Activated naive CD4-positive, alpha-beta T cell treated with anti-CD3 and anti-CD28 coated beads, Interleukin-2, amount 50 U/mL, for 16 hours (primary cell): ENCODE data around the gene RBM22.
A peak's percentile ranks its signal among the peaks of the same experiment; 100 is the strongest.
"Not testable (repeated sequence)": the region's sequence is repeated elsewhere in the genome, so short reads cannot be mapped to it uniquely, and the experiment has no call there.

Experiments
- DNase-seq: peaks from one replicate; pipeline ENCODE4 v3.0.0-alpha.2; 2020

Gene RBM22

DNA sequence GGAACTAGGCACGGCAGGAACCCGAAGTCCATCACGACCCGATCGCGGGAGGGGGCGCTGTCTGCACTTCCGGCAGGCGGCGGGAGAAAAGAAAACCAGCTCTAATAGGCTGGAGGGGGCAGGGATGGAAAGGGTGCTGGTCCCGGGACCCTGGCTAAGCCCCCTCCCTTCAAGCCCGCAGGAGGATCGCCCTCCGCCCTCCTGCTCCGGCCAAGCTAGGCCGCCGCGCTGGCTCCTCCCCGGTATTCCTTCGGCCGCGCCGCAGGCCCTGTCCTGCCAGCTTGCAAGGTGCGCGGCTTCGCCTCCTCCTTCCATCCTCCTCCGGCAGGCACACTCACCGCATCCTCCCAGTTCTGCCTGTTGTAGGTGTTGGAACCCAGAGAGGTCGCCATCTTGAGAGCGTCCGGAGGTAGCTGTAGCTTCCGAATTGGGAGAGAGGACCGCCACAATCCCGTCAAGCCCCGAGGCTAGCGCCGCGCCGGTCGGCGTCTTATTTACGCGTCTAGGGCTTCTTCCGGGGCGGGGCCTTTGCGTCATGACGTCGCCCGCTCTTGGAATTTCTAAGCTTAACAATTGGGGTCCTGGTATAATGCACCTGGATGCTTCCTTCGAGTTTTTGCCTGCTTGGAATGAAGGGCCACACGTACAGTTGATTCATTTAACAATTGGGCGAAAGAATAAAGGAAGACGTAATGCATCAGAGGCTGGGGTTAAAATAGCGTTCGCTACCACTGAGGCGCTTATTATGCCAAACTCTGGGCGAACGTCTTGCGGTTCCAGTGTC lies at the start of gene RBM22:
RBM22 (minus strand) TSS at position 469 of the 784 bp plus-strand sequence; CDS start at position 392, 77 bp downstream.
- DNase-seq: peak; percentile 91

DNA sequence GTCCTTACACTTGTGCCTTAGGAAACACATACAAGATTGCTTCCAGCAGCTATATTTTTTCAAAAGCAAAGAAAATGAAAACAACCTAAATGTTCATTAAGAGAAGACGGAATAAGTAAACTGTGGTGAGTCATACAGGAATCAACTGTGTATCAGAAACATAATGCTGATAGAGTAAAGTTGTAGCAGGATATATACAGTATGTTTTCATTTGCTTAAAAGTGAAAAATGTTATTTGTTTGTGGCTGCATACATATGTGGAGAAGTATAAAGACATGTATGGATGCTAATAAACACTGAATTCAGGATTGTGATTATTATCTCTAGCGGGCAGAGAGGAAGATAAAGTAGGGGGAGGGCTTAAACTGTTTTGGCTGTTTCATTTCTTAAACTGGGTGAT lies 49.6 kb upstream of the RBM22 start:
- no peak for DNase-seq

DNA sequence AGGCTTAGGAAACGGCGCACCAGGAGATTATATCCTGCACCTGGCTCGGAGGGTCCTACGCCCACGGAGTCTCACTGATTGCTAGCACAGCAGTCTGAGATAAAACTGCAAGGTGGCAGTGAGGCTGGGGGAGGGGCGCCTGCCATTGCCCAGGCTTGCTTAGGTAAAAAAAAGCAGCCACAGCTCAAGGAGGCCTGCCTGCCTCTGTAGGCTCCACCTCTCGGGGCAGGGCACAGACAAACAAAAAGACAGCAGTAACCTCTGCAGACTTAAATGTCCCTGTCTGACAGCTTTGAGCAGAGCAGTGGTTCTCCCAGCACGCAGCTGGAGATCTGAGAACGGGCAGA lies 42.3 kb upstream of the RBM22 start:
- DNase-seq: not testable (repeated sequence)

DNA sequence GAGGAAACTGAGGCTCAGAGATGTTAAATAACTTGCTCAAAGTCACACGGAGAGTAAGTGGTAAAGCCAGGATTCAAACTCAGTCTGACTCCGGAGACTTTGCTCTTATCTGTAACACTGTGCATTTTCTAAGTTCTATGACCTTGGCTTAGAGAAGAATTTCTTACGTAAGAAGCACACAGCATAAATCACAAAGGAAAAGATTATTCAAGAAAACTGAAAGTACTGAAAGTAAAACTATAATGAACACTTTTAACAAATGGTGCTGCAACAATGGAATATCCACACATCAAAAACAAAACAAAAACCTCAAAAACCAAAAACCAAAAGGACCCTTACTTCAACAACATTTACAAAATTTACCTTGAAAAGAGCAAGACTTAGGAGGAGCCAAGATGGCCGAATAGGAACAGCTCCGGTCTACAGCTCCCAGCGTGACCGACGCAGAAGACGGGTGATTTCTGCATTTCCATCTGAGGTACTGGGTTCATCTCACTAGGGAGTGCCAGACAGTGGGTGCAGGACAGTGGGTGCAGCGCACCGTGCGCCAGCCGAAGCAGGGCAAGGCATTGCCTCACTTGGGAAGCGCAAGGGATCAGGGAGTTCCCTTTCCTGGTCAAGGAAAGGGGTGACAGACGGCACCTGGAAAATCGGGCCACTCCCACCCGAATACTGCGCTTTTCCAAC lies 41.7 kb upstream of the RBM22 start:
- not testable (repeated sequence) for DNase-seq

DNA sequence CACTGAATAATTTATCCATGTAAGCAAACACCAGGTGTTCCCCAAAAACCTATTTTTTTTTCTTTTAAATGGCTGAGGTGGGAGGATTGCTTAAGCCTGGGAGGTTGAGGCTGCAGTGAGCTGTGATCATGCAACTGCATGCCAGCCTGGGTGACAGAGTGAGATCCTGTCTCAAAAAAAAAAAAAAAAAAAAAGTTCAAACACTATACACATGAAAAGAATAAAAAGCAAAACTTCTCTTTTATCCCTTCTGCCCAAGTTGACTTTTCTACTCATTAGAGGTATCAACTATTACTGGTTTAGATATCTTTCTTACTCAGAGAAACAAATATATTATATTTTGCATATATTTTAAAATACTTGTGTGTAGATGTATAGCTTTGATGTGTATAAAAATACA lies 40.1 kb upstream of the RBM22 start:
- DNase-seq: no peak

DNA sequence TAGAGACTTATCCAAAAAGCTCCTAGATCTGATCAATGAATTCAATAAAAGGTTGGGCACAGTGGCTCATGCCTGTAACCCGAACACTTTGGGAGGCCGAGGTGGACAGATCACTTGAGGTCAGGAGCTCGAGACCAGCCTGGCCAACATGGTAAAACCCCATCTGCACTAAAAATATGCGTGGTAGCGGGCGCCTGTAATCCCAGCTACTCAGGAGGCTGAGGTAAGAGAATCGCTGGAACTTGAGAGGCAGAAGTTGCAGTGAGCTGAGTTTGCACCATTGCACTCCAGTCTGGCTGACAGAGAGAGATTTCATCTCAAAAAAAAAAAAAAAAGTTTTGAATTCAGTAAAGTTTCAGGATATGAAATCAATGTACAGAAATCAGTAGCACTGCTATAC lies 38.0 kb upstream of the RBM22 start:
- no peak for DNase-seq

DNA sequence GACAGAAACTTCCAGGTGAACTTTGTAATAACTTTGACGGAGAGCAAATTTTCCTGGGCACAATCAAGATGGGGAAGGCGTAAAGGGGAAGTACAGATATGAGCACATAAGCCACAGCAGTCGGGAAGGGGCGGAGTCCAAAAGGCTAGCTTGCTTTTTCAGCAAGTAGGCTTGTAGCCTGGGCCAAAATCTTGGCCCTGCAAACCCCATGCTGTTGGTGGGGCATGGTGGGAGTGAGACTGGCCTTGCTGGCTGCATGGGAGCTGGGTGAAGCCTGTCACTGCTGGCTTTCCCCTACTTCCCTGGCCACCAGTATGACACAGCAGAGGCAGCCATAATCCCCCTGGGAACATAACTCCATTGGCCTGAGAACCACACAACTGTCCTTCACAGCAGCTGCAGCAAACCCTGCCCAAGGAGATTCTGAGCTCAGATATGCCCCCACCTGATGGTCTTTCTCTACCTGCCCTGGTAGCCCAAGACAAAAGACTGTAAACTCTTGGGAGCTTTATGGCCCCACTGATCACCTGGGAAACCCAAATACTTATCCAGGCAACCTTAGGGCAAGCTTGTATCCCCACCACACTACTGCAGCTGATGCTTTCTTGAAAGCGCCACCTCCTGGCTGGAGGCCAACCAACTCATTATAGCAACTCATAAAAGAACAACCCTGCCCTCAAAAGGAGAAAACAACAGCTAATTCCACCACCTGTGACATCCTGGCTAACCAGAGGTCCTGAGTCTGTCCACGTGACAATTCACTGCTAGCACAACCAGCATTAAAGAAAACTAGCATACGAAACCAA lies 33.9 kb upstream of the RBM22 start:
- DNase-seq: no peak

DNA sequence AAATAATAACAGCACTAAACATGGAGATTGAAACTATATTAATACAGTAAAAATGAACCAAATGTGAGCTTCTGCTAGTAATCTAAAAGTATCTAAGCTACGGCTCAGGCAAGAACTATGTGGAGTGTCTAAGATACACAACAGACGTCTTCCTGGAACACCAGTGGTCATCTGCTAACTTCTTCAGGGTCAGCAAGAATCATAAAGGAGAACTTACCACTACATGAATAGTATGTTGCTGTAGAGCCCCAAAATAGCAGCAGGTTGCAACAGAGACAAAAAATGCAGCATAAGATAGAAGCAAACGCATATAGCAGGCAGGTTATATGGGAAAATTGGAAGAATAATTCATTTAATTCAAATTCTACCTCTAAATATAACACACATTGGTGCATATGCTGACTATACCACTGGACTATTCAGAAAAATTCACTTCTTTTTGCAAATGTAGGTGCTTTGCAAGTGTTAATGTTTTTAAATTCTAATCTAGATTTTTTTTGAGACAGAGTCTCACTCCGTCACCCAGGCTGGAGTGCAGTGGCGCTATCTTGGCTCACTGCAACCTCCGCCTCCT lies 30.9 kb upstream of the RBM22 start:
- no peak for DNase-seq

DNA sequence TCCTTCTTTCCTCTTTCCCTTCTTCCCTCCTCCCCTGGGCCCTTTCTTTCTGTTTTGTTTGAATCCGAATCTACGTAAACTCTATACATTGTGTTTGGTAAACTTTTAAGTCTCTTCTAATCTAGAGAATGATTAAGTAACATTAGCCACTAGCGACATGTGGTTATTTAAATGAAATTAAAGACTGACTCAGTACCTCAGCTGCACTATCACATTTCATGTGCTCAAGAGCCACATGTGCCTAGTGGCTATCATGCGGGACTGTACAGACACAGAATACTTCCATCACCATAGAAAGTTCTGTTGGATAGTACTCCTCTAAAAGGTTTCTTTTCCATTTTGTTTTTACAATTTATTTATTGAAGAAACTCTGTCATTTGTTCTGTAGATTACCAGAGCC lies 29.0 kb upstream of the RBM22 start:
- no peak for DNase-seq

DNA sequence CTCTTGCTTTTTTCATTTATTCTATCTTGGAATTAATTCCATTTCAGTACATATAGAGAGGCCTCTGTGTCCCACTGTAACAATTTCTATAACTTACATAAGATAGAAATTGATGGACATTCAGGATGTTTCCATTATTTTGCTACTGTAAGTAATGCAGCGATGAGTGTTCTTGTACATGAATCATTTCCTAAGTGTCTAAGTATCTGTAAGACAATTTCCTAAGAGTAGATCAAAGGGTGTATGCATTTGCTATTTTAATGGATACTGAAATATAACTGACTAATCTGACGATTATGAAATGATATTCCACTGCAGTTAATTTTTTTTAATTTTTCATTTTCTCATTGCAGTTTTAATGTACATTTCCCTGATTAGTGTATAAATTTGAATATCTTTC lies 23.0 kb upstream of the RBM22 start:
- no peak for DNase-seq

DNA sequence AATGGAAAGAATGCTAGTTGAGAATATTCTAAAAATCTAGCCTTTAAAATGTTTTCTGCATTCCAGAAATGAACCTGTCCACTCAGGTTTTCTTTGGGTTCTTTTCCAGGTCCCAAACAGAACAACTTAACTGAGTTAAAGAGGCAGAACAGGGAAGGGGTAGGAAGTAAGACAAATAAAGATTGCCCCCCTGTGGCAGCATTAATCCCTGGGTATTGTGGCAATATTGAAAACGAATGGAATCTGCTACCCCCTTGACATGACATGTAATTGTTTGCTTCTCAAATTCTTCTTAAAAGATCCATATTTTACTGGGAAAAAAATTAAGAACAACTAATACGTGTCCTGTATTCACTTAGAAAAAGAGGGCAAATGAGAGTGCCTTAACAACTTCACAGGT lies 9.3 kb upstream of the RBM22 start:
- DNase-seq: no peak

DNA sequence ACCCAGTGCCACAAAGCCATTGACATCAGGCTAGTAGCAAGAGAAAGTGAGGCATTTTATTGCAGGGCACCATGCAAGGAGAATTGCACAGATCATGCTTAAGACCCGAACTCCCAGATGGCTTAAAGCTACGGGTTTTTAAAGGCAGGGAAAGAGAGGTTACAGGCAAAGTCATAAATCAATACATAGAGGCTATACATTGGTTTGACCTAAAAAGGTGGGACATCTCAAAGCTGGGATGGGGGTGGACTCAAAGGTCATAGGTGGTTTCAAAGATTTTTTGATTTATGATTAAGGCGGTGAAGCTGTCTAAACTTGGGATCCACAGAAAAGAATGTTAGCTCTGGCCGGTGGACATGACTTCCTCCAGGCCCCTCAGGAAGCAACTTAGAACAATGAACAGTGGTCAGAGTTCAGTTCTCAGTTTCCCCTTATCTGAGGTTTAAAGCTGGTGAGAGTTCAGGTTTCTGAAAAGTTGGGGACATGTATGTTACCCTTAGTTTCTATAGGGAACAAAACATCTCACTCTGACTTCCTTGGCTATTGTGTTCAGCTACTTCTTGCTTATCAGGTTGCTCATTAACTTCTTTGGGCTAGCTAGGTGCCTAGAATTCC lies 6.0 kb upstream of the RBM22 start:
- DNase-seq: no peak

DNA sequence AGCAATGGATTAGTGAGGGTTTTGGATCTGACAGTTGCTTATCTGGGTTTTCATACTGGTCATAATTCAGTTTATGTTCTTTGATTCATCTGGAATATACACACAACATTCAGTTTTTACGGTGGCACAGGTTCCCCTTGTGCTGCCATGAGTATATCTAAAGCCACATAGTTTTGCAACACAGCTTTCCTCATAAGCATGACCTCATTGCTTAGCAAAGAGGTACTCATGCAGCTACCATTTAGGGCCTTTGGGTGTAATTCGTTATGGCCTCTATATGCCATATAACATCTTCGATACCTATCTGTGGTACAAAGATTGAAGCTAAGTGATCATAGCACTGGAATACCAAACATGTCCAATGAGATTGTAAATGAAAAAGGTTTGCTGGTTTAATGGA lies 2.9 kb upstream of the RBM22 start:
- no peak for DNase-seq

DNA sequence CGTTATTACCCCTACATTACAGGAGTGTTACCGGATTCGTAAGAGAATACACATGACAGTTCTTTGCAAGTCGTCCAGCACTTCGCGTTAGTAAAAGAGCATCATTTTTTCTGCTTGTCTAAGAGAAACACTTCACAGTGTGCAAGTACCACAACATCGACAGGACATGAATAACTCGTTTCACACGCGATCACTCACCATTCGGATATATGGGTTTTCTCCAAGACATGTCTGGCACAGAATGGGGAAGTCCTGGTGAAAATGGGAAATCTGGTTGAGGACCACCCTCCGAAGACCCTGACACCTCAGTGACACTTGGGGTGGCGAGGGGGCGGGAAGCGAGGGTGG lies 642 bp downstream of the RBM22 start:
- no peak for DNase-seq

DNA sequence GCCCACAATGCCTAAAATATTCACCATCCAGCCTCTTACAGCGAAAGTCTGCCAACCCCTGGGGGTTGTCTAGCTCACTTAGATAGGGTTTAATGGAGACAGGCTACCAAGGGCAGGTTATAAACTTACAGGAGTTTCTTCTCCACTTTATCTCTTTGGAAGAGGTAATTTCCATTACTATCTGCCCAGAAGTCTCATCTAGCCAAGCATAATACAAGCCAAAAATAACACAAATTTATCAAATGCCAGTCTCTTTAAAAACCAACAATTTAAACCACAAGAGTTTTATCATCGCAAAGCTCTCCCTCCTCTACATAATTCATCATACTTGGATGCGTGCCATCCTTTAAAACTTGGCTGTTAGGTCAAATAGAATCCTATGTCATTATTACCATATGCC lies 6.2 kb downstream of the RBM22 start:
- no peak for DNase-seq

DNA sequence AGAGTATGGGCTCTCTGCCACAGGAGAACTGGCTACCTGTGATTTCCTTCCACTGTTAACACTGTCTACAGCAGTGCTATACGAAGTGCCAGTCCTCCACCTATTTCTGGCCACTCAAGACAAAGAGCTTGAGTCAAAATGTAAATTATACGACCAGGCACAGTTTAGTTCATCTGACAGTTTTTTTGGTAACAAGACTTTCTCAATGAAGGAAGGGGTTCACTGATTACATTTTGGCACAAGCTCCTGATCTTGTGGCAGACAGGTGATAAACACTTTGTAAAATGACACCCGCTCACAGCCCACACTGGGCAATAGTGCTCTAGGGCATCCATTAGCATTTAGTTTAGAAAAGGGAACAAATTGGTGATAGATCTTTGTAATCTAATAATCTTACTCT lies 8.6 kb downstream of the RBM22 start:
- DNase-seq: no peak

DNA sequence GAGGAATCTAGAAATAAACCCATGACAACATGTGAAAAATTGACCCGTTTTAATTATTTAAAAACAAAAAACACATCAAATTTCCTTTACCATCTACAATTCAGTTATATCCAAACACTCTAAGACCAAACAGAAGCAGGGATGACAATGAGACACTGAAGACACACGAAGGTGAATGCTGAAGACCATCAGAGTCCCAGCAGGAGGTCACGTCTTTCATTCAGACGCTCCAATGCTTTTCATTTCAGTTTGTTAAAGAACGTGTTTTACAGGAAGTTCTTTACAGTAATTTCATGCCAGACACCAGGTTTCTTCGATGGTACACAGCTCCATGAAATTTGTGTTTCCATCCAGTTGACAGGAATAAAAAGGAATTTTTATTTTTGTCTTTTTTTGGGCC lies 10.1 kb downstream of the RBM22 start:
- DNase-seq: no peak

DNA sequence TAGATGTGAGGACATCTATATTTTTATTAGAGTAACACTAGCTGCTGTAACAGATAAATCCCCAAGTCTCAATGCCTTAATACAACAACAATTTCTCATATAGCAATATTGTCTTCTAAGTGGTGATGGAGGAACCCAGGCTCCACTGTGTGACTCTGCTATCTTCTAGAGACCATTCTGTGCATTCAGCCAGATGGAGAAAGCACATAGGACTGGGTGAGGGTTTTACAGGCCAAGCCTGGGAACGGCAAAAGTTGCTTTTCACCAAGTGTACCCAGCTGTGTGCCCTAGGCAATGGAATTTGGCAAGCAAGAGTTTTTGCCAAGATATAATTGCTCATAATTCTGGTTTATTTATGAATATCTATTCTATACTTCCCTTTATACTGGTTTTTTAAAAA lies 11.7 kb downstream of the RBM22 start:
- no peak for DNase-seq

DNA sequence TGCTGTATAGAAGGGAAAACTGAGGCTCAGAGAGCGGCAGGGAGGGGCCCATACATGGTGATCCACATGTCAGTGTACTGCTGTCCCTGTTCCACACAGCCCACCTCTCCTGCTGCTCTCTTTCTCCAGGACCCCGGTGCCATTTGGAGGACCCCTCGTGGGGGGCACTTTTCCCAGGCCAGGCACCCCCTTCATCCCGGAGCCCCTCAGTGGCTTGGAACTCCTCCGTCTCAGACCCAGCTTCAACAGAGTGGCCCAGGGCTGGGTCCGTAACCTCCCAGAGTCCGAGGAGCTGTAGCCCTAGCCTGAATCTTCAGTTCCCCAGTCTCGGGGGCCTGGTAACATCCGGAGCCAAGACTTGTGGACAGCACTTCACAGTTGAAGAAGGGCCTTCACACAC lies 24.3 kb downstream of the RBM22 start:
- no peak for DNase-seq

DNA sequence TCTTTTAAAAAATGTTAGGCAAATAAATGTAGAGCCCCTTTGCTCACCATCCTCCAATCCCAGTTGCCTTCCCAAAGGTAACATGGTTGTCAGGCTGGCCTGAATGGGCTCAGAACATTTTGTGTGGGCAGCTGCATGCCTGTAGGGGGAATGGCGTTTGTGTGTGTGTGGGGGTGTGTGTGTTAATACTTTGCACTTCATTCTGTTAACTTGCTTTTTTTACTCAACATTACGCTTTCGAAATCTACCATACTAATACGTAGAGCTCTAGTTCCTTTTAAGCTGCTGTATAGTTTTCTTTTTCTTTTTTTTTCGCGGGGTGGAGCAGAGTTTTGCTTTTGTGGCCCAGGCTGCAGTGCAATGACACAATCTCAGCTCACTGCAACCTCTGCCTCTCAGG lies 25.8 kb downstream of the RBM22 start:
- no peak for DNase-seq

DNA sequence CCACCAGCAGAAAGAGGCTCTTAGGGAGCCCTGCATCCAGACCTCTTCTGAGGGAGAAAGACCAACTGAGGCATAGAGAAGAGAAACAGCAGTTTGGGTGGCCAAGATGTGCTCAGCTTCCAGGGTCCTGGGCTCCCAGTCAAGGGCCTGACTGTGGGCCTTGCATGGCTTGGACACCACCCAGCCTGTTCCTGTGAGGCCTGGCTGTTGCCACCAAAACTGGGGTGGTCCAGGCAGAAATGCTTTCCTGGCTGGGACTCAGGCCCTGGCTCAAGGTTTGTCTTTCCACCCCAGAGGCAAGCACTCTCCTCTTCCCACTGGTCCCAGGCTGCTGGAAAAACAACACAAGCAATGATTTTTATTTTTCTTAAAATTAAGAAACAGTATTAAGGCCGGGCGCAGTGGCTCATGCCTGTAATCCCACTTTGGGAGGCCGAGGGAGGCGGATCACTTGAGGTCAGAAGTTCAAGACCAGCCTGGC lies 26.5 kb downstream of the RBM22 start:
- no peak for DNase-seq

DNA sequence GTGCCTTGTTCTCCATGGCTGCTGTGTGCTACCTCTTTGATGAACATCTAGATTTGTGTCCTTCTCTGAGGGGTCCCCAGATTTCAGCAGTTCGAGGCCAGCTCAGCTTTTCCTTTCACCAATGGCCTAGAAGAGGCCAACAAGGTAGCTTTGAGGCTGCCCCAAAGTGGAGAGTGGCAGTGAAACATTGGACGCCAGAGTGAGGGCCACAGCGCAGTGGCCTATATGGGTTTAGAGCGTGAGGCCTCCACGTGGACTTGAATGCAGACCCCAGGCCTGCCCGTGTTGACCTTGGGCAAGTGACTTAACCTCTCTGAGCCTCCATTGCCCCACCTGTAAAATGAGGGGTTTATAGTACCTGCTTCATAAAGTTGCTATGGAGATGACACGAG lies 28.0 kb downstream of the RBM22 start:
- DNase-seq: no peak

DNA sequence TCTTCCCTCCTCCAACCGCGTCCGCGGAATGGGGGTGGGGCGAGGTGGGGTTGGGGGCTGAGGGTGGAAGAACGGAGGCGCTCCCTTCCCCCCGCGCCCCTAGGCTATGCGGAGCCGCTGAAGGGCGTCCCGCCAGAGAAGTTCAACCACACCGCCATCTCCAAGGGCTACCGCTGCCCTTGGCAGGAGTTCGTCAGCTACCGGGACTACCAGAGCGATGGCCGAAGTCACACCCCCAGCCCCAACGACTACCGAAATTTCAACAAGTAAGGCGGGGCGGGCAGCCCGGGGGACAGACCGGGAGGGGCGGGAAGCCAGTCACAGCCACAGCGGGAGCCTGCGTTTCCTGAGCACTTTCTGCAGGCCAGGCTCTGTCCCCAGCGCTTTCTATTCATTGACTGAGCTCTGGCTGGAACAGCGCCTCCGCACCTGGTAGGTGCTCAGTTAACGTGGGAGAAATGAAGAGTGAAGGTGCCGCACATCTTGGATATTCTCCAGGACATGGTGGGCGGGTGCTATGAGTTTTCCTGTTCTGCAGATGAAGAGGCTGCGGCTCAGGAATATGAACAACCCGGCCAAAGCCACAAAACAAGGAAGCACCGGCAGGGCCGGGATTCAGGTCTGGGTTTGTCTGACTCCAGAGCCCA lies 28.5 kb downstream of the RBM22 start:
- peak; percentile 31 for DNase-seq
